ENCODE measurements around the gene ASB6. TPM values are rescaled to one million over a fixed set of nuclear protein-coding genes. Genes with fewer than 3 reads are reported as not detected.
A peak's percentile ranks its signal among the peaks of the same experiment; 100 is the strongest.

Gene ASB6
- total RNA-seq, 1 donor from 2014 or later: 9.2 TPM

DNA sequence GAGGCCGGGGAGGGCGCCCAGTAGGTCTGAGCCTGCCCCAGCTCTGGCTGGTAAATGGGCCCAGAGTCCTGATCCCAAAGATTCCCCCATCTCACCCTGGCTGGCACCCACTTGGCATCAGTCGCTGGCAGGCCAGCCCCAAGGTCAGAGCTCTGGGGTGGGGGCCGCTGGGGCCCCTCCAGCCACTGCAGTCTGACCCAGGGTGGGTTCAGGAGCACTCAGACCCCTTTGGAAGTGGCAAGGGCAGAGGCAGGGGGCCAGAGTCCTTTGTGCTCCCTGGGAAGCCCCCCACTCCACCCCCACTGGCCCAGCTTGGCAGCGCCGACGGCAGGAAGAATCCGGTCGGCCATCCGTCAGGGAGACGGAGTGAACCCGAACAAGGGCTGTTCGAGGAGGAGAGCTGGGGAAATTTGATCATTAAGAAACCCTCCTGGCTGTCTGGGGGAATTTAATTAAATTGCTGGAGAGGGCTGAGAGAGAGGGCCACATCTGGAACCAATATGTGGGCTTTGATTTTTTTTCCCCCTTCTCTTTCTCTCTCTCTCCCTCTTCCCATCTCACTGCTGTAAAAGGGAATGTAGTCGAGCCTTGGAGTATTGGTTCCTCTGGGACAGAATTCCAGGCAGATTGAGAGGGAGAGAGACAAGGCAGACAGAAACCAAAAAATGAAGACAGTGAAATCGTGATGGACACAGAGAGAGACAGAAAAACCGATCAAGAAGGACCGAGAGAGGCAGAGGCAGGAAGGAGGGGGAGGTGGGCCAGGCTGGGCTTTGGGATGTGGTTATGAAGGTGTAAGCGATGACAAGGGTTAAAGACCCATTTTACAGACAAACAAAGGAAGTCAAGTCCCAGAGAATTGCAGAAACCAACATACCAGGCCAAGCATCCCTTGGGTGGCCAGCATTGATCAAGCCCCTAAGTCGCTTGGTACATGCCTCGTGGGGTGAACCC lies 8.1 kb upstream of the ASB6 start:
- Histone ChIP-seq H3K4me3 (no peak overlapping the region), H3K9ac (no peak overlapping the region), H3K79me2 (ENCODE audit: low read depth) (no peaks in the 10 kb centered on the region), H3K4me1 (no peaks in the 10 kb centered on the region), H3K4me2 (no peak overlapping the region), H3K27me3 (no peaks in the 10 kb centered on the region), H3F3A (ENCODE audit: low read depth) (peaks cover 6% of the 10 kb centered on the region), H3K27ac (no peak overlapping the region), H2AFZ (replicated peaks) (no peak overlapping the region), H3K36me3 (no peaks in the 10 kb centered on the region), H4K20me1 (ENCODE audit: low read depth) (no peaks in the 10 kb centered on the region), H3K9me3 (ENCODE audit: low read depth) (no peaks in the 10 kb centered on the region)
- H3K27me3 Mint-ChIP-seq (ENCODE audit: insufficient read depth, low read depth): peaks cover 8% of the 10 kb centered on the region
- TF ChIP-seq EZH2 (IDR thresholded peaks at IDR 0.05) (no peak), EZH2phosphoT487 (IDR thresholded peaks at IDR 0.05) (no peak)
- TF ChIP-seq, protein P1, sequence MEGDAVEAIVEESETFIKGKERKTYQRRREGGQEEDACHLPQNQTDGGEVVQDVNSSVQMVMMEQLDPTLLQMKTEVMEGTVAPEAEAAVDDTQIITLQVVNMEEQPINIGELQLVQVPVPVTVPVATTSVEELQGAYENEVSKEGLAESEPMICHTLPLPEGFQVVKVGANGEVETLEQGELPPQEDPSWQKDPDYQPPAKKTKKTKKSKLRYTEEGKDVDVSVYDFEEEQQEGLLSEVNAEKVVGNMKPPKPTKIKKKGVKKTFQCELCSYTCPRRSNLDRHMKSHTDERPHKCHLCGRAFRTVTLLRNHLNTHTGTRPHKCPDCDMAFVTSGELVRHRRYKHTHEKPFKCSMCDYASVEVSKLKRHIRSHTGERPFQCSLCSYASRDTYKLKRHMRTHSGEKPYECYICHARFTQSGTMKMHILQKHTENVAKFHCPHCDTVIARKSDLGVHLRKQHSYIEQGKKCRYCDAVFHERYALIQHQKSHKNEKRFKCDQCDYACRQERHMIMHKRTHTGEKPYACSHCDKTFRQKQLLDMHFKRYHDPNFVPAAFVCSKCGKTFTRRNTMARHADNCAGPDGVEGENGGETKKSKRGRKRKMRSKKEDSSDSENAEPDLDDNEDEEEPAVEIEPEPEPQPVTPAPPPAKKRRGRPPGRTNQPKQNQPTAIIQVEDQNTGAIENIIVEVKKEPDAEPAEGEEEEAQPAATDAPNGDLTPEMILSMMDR (IDR thresholded peaks at IDR 0.05): no peak
- no peaks in the 10 kb centered on the region for H3K36me3 Mint-ChIP-seq
- no peaks in the 10 kb centered on the region for H3K9me3 Mint-ChIP-seq
- peak overlapping the region; percentile 65 for H3K27ac Mint-ChIP-seq
- peaks cover 16% of the 10 kb centered on the region for H3K4me1 Mint-ChIP-seq
- no peak for DNase-seq (ENCODE audit: low spot score)
- no peak overlapping the region for H3K4me3 Mint-ChIP-seq

- Mint-ChIP-seq H3K4me1 (peaks cover 9% of the 10 kb centered on the region), H3K4me3 (no peak overlapping the region), H3K27ac (no peak overlapping the region), H3K27me3 (ENCODE audit: insufficient read depth, low read depth) (peaks cover 8% of the 10 kb centered on the region), H3K36me3 (no peaks in the 10 kb centered on the region), H3K9me3 (no peaks in the 10 kb centered on the region)
- no peak overlapping the region for H3K27ac ChIP-seq
- H3K36me3 ChIP-seq: no peaks in the 10 kb centered on the region
- no peak overlapping the region for H3K4me3 ChIP-seq
- no peaks in the 10 kb centered on the region for H3F3A ChIP-seq (ENCODE audit: low read depth)
- no peaks in the 10 kb centered on the region for H3K79me2 ChIP-seq (ENCODE audit: low read depth)
- H3K4me1 ChIP-seq: no peaks in the 10 kb centered on the region
- H3K27me3 ChIP-seq: no peaks in the 10 kb centered on the region
- H2AFZ ChIP-seq (replicated peaks): no peak overlapping the region
- no peak for DNase-seq (ENCODE audit: low spot score)
- no peak overlapping the region for H3K4me2 ChIP-seq
- no peak overlapping the region for H3K9ac ChIP-seq
- H4K20me1 ChIP-seq (ENCODE audit: low read depth): no peaks in the 10 kb centered on the region
- no peaks in the 10 kb centered on the region for H3K9me3 ChIP-seq (ENCODE audit: low read depth)
- TF ChIP-seq EZH2phosphoT487 (IDR thresholded peaks at IDR 0.05): no peak
- TF ChIP-seq, protein P1 (IDR thresholded peaks at IDR 0.05): no peak
- no peak for TF ChIP-seq EZH2 (IDR thresholded peaks at IDR 0.05)
These were observed 6.8 kb upstream of the ASB6 start for GRCh38 chr9:129648764-129649115.

DNA sequence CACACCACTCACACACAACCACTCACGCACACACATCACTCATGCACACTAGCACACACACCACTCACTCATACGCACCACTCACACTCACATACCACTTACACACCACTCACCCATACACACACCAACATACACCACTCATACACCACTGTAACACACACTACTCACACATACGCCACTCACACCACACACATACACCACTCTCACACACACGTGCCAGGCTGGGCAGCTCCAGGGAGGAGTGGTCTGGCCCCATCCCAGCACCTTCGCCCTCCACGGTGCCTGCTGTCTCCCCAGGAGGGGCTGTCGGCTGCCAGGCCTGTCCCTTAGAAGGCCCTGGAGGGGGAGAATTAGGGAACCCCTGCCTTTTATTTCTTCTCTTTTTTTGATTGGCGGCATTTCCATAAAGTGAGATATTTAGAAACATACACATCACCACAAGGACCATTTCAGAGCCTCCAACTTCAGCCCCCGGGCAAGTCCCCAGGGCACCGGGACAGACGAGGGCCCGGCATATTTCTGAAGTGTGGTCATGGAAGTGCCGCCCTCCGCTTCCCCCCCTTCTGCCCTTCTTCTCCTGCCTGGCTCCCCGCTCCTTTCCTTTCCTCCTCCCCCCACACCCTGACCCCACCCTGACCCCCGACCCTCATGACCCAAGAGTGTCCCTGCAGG lies 6.3 kb upstream of the ASB6 start:
- H3K27ac Mint-ChIP-seq: no peak overlapping the region
- no peak overlapping the region for H2AFZ ChIP-seq (replicated peaks)

More for the DNA sequence above, 6.3 kb upstream of the ASB6 start:
- peaks cover 8% of the 10 kb centered on the region for H3K27me3 Mint-ChIP-seq (ENCODE audit: insufficient read depth, low read depth)
- Histone ChIP-seq H3K4me1 (no peaks in the 10 kb centered on the region), H3K9me3 (ENCODE audit: low read depth) (no peaks in the 10 kb centered on the region), H3K27me3 (no peaks in the 10 kb centered on the region), H3K9ac (no peak overlapping the region), H4K20me1 (ENCODE audit: low read depth) (no peaks in the 10 kb centered on the region), H3F3A (ENCODE audit: low read depth) (no peaks in the 10 kb centered on the region), H3K27ac (no peak overlapping the region), H3K4me2 (no peak overlapping the region), H3K36me3 (no peaks in the 10 kb centered on the region), H3K4me3 (no peak overlapping the region), H3K79me2 (ENCODE audit: low read depth) (no peaks in the 10 kb centered on the region)
- TF ChIP-seq EZH2 (IDR thresholded peaks at IDR 0.05) (no peak), EZH2phosphoT487 (IDR thresholded peaks at IDR 0.05) (no peak)
- TF ChIP-seq, protein P1 (IDR thresholded peaks at IDR 0.05): no peak
- H3K36me3 Mint-ChIP-seq: no peaks in the 10 kb centered on the region
- H3K4me3 Mint-ChIP-seq: peak overlapping the region; percentile 17
- no peak for DNase-seq (ENCODE audit: low spot score)
- H3K4me1 Mint-ChIP-seq: peaks cover 6% of the 10 kb centered on the region
- H3K9me3 Mint-ChIP-seq: no peaks in the 10 kb centered on the region

All from neural progenitor cell (in vitro differentiated cells).